NCI-H446 (cell line): Measurements from ENCODE around the gene SYNE3.

Experiments
- DNase-seq, 2 experiments: peaks; one replicate each; lab custom pipeline; 2025; lab: John Stamatoyannopoulos, UW

The SYNE3 gene

DNA sequence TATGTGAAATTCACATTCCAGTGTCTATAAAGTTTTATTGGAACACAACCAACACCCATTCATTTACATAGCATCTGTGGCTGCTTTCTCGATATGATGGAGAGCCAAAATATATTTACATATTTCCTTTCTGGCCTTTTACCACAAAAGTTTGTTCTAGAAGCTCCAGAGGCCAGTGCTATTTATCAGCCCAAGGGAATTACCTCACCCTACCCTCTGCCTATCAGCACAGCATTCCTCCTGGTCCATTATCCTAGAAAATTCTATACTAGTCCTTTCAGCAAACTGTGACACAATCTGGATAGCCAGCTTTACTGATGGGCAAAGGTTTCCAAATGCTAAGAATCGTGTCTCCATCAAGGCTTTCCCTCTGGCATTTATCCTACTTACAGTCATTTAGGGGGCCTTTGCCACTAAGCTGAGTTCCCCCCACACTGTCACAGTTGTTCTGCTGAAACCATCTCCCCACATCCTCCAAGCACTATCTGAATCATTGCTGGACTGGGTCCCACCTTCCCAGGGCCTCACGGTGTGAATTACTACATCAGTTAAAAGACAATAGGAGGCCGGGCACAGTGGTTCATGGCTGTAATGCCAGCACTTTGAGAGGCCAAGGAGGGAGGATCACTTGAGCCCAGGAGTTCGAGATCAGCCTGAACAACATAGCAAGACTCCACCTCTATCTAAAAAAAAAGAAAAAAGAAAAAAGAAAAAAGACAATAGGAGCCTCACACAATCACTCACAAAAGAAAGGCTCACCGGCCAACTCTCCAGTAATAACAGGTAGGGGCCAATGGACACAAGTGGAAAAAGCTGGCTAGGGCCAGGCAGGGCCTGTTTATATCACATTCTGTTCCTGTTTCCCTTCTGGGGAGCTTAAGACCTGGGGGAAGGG lies 12.1 kb downstream of the SYNE3 start:
- DNase-seq = no peak

DNA sequence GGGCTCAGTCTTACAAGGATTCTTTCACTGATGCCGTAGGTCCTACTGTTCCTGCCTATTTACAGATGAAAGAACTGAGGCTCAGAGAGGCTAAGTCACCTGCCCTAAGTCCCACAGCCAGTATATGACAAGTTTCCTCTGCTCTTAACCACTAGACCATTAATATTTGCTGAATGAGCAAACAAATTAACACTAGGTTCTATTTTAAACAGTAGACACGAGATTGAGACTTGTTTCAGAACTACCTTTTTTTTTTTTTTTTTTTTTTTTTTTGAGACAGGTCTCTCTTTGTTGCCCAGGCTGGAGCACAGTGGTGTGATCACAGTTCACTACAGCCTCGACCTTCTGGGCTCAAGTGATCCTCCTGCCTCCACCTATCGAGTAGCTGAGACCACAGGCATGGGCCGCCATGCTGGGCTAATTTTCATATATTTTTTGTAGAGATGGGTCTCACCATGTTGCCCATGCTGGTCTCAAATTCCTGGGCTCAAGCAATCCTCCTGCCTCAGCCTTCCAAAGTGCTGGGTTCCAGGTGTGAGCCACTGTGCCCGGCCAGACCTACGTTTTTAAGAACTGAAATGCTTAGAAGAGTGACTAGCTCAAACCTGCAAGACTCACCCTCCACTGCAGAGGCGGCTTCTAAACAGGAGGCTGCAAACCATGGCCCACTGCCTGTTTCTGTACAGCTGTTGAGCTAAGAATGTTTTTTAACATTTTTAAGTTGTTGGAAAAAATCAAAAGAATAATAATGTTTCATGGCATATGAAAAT lies 12.9 kb downstream of the SYNE3 start:
- DNase-seq = no peak

DNA sequence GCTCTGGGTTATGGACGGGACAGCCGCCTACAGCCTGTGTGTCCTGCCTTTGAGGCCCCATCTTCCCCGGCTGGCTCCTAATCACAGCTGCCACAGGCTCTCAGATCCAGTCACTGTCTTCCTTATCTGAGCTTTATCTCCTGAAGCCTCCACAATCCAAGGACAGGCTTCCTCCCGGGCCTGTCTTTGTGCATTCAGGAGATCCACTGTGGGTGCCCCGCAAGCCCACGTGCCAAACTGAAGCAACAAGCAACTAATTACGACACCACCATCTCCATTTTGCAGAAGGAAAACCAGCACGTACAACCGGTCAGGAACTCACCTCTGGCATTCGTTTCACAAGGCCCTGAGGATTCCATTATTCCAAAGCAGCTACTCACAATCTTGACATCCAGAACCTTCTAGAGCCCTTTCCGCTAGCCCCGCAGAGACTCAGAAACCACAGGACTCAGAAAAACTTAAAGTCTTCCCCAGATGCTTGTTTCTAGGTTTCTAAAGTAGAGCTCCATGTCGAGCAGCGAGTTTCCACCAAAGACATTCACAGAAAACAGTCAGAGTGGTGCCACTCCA lies 14.0 kb downstream of the SYNE3 start:
- no peak for DNase-seq

DNA sequence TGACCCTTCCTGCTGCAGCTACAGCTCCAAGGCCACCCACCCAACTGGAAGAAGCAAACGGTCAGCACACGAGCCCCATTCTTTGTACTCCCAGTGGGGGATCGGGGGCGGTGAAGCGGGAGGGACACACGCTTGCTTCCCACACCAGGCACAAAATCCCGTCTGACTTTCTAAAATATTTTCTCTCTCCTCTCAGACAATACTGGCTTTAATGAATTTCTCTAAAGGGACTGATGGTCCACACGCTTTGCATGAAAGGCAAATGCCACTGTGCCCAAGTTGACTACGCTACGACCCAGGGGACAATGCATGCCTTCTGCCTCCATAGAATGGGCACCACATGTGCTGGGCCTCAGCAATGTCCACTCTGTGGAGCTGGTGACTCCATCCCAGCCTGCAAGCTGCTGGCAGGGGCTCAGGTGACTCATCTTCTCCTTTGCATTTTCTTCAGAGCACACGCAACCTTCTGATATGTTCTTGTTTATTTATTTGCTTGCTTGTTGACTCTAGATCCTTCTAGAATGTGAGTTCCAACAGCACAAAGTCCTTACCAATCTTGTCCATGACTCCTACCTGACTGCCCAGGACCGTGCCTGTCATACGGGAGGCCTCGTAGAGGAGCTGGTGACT lies 15.6 kb downstream of the SYNE3 start:
- no peak for DNase-seq

DNA sequence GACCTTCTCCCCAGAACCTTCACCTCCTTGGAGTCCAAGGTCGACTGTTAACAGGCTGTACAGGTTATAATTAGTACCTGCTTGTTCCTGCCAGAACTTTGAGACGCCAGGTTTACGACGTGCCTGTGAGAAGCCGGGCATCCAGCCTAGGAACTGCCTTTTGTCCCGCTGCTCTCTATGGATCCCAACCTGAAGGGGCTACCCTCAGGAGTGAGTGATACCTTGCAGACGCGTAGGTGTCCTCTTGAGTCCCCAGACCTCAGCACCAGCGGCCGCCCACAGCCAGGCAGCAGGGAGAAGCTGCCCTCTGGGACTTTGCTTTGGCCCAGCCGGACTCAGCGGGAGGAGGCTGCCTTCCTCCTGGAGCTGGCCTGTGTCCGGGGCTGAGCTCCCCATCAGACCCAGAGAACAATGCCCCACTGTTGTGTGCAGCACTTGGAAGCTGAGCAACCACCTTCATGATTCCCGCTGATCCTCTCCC lies 16.2 kb downstream of the SYNE3 start:
- no peak for DNase-seq

DNA sequence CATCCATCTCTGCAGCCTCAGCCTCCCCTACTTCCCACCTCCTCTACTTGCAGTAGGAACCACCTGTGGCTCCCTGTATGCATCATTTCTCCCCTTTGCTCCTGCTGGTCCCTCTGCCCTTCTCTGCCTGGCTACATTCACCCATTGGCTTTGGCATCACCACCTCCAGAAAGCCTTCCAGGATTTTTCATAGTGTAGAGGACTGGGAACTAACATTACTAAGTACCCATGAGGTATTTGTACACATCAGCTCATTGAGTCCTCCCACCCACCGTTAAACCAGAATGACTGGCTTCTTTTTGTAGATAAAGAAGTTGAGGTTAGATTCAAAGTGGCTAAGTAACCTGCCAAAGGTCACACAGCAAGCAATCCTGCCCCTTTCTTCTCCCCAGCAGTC lies 17.1 kb downstream of the SYNE3 start:
- no peak for DNase-seq

DNA sequence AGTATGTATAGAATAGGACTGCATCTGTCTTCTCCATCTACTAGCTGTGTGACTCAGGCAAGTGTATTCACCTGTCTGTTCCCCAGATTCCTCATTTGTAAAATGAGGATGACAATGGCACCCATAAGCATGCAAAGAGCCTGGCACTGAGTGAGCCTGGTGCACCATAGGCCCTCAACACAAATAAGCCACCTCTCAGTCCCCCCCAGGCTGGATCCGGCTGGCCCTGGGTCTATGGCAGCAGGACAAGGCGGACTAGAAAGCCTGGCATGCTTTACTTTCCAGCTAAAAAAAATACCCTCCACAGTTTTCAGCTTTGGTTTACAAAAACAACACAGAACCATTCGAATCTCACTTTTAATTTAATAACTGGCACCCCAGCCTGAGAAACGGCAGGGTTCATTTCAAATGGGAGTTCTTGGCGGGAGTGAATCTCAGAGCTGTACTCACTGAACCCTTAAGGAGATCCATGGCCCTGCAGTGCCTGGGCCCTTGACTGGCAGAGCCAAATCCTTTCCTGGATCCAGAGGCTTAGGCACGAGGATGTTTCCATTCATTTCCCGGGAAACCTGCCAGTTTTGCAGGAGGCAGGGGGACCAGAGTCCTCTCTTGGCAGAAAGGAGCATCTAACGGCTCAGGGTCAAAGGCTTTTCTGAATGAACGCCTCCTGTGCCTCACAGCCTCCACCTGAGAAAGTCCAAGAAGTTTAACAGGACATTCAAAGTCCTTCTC lies 17.7 kb downstream of the SYNE3 start:
- DNase-seq = peak; percentile 45 to 90

DNA sequence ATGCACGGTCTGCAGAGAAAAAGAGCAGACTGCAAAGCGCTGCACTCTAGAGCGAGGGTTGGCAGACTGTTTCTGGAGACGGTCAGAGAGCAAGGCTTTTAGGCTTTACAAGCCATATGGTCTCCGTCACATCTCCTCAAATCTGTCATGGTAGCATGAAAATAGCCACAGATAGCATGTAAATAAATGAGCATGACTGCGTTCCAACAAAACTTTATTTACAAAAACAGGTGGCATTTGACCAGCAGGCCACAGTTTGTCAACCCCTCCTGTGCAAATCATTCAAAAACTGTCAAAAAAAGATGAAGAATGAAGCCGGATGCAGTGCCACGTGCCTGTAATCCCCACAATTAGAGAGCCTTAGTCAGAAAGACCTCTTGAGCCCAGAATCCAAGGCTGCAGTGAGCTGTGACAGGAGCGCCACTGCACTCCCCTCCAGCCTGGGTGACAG lies 18.9 kb downstream of the SYNE3 start:
- peak in 1 of 2 experiments; percentile 44 for DNase-seq

DNA sequence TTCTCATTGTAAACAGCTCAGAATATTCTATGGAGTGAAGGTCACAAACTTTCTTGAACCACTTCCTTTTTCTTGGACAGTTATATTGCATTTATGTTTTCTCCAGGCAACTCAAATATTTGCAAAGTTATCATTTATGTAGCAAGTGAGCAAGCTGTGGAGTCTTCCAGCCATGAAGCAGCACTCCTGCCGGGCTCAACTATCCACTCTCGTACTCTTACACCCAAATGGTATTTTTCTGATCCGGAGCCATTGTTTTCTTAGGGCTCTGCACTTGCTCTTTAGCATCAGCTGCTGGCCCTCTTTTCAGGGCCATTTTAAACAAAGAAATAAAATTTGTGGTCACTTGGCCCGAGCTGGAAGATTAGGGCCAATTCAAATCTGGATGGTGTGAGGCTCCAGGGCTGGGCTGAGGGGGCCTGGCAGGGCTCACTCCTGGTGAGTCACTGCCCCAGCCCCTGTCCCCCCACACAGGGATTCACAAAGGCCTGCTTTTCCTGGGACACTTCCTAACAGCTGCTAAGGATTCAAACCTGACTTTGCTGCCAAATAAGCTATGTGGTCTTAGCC lies 19.7 kb downstream of the SYNE3 start:
- peak in 1 of 2 experiments; percentile 64 for DNase-seq

DNA sequence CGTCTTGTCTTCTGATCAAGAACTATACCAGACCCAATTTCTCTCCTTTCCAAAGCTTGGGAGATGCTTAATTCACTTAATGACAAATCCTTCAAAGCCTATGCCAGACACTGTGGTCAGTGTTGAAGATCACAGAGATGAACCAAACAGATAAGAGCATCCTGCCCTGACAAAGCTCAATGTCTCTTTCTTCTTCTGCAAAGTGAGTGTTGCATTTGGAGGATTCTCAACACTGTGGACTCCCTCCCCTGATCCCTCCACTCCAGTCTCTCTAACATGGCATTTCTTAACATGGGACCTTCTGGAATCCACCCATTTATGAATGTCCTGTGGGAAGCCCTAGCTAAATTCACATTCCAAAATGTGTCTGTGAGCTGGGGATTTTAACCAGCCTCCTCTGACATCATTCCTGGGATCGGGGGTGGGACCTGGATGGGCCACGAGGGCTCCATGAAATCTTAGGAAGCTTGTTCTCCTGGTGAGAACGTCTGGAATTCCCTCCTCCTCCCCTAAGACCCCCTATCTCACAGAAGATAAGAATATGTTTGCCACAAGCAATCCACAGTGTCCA lies 20.3 kb downstream of the SYNE3 start:
- DNase-seq = no peak

DNA sequence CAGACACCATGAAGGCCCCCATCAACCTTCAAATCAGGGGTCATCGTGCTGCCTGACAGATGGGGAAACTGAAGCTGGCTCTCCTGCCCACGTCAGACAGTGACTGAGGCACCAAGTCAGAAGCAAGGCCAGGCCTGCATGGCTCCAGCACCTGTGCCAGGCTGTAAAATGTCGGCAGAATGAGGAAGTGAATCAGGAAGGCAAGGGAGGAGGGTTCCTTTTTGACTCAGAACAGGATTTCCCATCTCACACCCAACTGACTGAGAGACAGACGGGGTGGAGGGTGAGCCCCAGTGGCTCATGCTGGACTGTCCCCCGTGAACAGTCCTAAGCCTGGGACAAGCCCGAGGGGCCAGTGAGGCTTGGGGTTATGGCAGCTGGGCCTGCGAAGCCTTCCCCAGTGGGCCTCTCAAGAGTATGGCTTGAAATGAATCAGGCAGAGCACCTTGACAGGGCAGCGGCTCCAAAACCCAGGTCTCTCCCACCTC lies 20.9 kb downstream of the SYNE3 start:
- DNase-seq = no peak

DNA sequence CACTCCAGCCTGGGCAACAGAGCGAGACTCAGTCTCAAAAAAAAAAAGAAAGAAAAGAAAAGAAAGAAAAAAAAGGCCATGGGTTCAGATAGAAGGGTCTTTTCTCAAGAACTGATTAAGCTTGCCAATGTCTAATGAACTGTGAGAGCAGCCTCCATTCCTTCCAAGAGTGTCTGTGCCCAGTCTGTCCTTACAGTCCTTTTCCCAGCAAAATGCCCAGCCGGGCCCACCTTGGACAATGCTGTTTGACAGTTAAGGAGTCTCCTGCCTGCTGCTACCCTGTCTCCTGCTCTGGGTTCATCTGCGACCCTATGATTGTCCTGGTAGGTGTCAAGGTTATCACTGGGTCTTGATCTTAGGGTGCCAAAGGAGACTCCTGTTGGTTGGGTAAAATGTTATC lies 21.4 kb downstream of the SYNE3 start:
- DNase-seq = no peak

DNA sequence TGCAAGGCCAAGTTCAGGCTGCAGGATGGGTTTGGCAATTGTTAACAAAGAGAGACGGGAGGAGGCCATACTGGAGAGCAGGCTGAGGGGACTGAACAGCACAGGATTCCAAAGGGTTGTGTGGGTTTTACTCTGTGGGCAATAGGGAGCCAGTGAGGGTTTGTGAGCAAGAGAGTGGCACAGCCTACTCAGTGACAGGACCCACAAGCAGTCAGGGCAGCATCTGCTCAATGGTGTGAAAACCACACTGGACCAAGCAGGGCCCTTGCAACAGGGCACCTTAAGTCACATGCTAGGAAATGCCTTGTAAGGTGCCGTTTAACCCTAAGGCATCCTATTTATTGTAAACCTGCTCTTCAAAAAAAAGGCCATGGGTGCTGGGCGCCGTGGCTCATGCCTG lies 22.0 kb downstream of the SYNE3 start:
- DNase-seq = no peak

DNA sequence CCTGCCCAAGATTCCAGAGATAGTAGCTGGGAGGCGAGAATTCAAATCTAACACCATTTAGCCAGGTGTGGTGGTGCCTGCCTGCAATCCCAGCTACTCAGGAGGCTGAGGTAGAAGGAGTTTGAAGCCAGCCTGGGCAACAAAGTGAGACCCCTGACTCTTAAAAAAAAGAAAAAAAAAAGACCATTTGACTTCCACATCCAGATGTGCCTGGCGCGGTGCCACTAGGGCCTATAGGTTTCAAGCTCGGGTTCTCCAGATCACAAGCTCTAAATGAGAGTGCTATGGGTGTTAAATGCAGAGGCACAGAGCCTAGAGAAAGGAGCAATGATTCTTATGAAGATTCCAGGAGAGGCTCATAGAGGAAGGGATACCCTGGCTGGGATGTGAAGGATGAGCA lies 22.5 kb downstream of the SYNE3 start:
- DNase-seq = no peak

DNA sequence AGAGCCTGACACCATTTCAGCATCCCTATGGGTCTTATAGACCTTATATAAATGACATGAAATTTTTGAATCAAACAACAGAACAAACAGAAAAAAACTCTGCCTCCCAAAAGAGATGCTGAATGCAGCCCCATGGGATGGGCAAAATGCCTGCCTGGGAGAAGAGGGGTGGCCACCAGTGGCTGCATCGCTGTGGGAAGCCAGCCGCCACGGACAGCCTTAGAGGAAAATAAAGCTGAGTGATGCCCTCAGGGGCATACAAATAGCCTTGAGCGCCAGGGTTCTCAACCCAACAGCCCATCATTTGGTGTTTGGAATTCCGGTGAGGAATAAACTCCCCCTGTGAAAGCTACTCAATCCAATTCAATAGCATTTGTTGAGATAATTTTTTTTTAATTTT lies 22.9 kb downstream of the SYNE3 start:
- no peak for DNase-seq

DNA sequence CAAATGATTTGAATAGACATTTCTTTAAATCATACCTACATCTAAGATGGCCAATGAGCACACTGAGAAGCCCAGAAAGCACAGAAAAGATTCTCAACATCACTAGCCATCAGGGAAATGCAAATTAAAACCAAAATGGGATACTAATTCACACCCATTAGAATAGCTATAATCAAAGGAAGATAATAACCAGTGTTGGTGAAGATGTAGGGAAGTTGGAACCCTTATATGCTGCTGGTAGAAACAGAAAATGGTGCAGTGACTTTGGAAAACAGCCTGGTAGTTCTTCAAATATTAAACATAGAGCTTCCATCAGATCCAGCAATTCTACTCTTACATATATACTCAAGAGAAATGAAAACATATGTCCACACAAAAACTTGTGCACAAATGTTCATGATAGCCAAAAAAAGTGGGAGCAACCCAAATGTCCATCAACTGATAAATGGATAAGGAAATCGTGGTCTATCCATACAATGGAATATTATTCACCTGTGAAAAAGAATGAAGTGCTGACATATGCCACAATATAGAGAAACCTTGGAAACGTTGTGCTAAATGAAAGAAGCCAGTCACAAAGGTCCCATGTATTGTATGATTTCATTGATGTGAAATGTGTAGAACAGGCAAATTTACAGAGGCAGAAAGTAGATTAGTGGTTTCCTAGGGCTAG lies 24.4 kb downstream of the SYNE3 start:
- DNase-seq = no peak

DNA sequence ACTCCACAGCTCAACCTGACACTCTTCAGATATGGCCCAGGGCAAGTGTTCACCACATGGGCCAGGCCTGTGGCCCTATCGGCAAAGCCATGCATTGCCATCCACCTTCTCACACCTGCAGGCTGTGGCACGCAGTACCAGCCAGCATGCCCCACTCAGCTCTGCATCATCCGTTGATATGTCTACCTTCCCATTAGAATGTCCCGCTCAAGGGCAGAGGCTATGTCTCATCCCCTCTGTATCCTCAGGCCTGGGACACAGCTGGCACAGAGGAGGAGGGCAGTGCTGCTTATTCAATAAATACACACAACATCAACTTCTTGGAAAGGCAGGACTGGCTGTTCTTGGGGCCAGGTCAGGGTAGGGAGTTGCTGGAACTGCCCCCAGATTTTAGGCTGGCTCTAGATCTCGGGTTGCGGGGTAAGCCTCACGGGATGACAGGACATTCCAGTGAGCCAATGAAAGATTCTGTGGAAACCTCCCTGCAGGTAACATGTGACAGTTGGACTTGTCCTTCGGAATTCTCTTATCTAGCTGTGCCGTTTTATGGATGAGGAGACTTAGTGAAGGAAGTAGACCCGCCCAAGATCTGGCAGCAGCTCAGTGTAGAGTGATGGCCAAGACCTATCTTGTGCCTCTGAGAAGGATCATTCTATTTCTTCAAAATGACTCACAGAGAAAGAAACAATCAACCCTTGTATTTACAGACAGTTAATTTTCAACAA lies 25.6 kb downstream of the SYNE3 start:
- no peak for DNase-seq

DNA sequence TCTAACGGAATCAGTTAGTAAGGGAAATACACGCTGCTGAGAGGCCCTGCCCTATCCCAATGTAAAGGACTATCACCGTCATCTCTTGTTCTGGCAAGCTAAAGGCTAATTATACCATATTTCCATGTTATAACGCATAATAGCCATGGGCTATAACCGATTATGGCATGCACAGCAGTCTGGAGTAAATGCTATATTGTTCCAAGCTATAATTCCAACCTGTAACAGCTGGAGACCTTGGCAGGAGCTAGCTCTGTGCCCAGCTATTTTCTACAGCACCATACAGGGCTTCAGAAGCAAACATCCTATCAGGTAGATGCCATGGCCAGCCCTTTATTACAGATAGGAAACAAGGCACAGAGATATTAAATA lies 26.3 kb downstream of the SYNE3 start:
- DNase-seq = no peak
